Sigmoid colon (tissue), 7 donors: ENCODE measurements around the gene BHLHE23. TPM values are rescaled to one million over a fixed set of nuclear protein-coding genes. Genes with fewer than 3 reads are reported as not detected.

Experiments
- DNase-seq: peaks from one replicate; pipeline ENCODE4 v3.0.0-alpha.2; 2019
- H3K27ac ChIP-seq, 4 donors: fragments of 200-600 bp; sonication (generic); one replicate each; pipeline ENCODE4 v1.5.1; 2016 to 2019; ENCODE audit warnings: mild to moderate bottlenecking in 1 of 4
- H3K27me3 ChIP-seq, 3 donors: fragments of 200-600 bp; sonication (generic); one replicate each; pipeline ENCODE4 v1.5.1; 2019; ENCODE audit warnings: mild to moderate bottlenecking in 1 of 3
- H3K36me3 ChIP-seq, 4 donors: fragments of 200-600 bp; sonication (generic); one replicate each; pipeline ENCODE4 v1.5.1; 2016 to 2019
- H3K4me1 ChIP-seq, 4 donors: fragments of 200-600 bp; sonication (generic); one replicate each; pipeline ENCODE4 v1.5.1; 2017 to 2019
- H3K4me3 ChIP-seq, 4 donors: fragments of 200-600 bp; sonication (generic); one replicate each; pipeline ENCODE4 v1.5.1; 2017 to 2019; ENCODE audit warnings: mild to moderate bottlenecking in 2 of 4, moderate library complexity in 1 of 4
- H3K9me3 ChIP-seq, 4 donors: fragments of 200-600 bp in 3 of 4; sonication (generic) in 3 of 4; one replicate each; pipeline versions ENCODE4 v1.5.1 to v1.6.1; 2013 to 2019
- EP300 ChIP-seq, 4 donors: sonication (generic); formaldehyde crosslinking; IDR thresholded peaks; one replicate each; pipeline ENCODE4 v1.6.1; 2017; ENCODE audit warnings: antibody characterized with exemption in 4 of 4
- POLR2A ChIP-seq, 2 donors: fragments of 450-650 bp; IDR thresholded peaks; one replicate each; pipeline ENCODE4 v1.6.1; 2016; ENCODE audit warnings: antibody characterized with exemption in 2 of 2, mild to moderate bottlenecking in 2 of 2, moderate library complexity in 2 of 2
- POLR2AphosphoS5 ChIP-seq, 4 donors: sonication (generic); formaldehyde crosslinking; IDR thresholded peaks; one replicate each; pipeline ENCODE4 v1.6.1; 2017; ENCODE audit warnings: antibody characterized with exemption in 4 of 4
- WGBS, 2 donors: extraction: QIAGEN DNeasy Blood & Tissue Kit; methylation state at CpG; one replicate each; pipeline ENCODE4 v1.1.7; 2013; 5-methylcytosine and 5-hydroxymethylcytosine counted together
- intact Hi-C: fragments of 100-400 bp; cut with DNase I; formaldehyde crosslinking; loops from one replicate; pipeline ENCODE4 v1.15.1; 2023
- polyA plus RNA-seq, 3 donors: library from polyadenylated mRNA; stranded (reverse); fragments of 200-250 nt; gene quantifications; one replicate each; pipeline ENCODE4 v1.2.3, GENCODE V29; 2013
- total RNA-seq, 4 donors: library from RNA; depleted of rRNA; stranded (reverse); fragments of >200 nt; gene quantifications; one replicate each; pipeline ENCODE4 v1.1.0, GENCODE V29; 2016
- TF ChIP-seq, protein P1 (sequence below), 4 experiments: fragments of 450-650 bp in 3 of 4; fragments of 200-600 bp in 1 of 4; IDR thresholded peaks; one replicate each; pipeline ENCODE4 v1.5.1; 2016 to 2019; ENCODE audit warnings: antibody characterized with exemption in 4 of 4, mild to moderate bottlenecking in 3 of 4, moderate library complexity in 2 of 4
- donor health status: healthy with polysubstance abuse.
- donor health status: Bipolar disorder and iron deficiency.
- donor health status: healthy.

BHLHE23 gene
- total and polyA plus RNA-seq, 7 donors, result not detected

- intact Hi-C loops, result no loop called here
- no peak for DNase-seq
- no peak overlapping the region for H3K4me3 ChIP-seq
- no peaks in the 10 kb centered on the region for H3K36me3 ChIP-seq
- H3K27ac ChIP-seq, result no peak overlapping the region
- H3K9me3 ChIP-seq, result peaks cover 0 to 8% (median 0%) of the 10 kb centered on the region in 4 donors
- H3K4me1 ChIP-seq, result peaks cover 0 to 5% (median 0%) of the 10 kb centered on the region in 4 donors
- TF ChIP-seq POLR2A (IDR thresholded peaks at IDR 0.05) (no peak), POLR2AphosphoS5 (IDR thresholded peaks at IDR 0.05) (no peak), EP300 (IDR thresholded peaks at IDR 0.05) (no peak)
- TF ChIP-seq, protein P1, sequence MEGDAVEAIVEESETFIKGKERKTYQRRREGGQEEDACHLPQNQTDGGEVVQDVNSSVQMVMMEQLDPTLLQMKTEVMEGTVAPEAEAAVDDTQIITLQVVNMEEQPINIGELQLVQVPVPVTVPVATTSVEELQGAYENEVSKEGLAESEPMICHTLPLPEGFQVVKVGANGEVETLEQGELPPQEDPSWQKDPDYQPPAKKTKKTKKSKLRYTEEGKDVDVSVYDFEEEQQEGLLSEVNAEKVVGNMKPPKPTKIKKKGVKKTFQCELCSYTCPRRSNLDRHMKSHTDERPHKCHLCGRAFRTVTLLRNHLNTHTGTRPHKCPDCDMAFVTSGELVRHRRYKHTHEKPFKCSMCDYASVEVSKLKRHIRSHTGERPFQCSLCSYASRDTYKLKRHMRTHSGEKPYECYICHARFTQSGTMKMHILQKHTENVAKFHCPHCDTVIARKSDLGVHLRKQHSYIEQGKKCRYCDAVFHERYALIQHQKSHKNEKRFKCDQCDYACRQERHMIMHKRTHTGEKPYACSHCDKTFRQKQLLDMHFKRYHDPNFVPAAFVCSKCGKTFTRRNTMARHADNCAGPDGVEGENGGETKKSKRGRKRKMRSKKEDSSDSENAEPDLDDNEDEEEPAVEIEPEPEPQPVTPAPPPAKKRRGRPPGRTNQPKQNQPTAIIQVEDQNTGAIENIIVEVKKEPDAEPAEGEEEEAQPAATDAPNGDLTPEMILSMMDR (IDR thresholded peaks at IDR 0.05), result no peak
- 84 to 87% methylated on average over 10 of the region's 10 CpGs for WGBS, 2 donors
- peaks cover 22 to 91% (median 76%) of the 10 kb centered on the region in 3 donors for H3K27me3 ChIP-seq
These were observed 13.9 kb upstream of the BHLHE23 start for GRCh38 chr20:63020681-63021080.

DNA sequence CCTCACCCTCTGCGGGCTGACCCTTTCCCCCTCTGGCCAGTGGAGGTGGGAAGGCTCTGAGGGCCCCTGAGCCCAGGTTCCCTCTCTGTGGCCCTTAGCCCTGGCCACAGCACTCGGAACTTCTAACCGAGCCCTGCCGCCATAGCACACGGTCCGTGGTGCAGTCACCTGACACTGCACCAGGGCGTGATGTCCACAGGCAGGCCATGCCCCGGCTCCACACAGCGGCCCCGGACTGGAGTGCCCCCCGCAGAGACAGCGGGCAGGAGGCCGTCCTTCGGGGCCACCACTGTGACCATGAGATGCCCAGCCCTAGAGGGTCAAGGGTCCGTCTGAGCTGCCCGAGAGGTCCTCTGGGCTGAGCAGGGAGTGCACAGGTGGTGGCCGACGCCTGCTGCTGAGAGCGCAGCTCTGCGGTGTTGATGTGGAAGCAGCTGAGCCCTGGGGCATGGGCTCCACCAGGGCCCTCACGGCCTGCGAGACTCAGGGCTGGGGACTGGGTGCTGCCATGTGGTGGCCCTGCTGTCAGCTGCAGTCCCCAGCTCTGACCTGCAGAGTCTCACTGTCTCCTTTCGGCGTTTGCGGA, 11.2 kb upstream of the BHLHE23 start:
- Histone ChIP-seq H3K27ac (no peak overlapping the region), H3K27me3 (peaks cover 28 to 91% (median 70%) of the 10 kb centered on the region in 3 donors), H3K4me3 (no peak overlapping the region), H3K9me3 (peaks cover 0 to 15% (median 5%) of the 10 kb centered on the region in 4 donors), H3K36me3 (no peaks in the 10 kb centered on the region), H3K4me1 (no peaks in the 10 kb centered on the region)
- DNase-seq, result no peak
- intact Hi-C loops, result no loop called here
- TF ChIP-seq POLR2AphosphoS5 (IDR thresholded peaks at IDR 0.05), result no peak
- TF ChIP-seq EP300 (IDR thresholded peaks at IDR 0.05), result no peak
- TF ChIP-seq POLR2A (IDR thresholded peaks at IDR 0.05), result no peak
- TF ChIP-seq, protein P1 (IDR thresholded peaks at IDR 0.05), result no peak
- WGBS, 2 donors, result 84 to 90% methylated on average over 25 of the region's 25 CpGs

GRCh38 chr20:63017076-63017825, 10.5 kb upstream of the BHLHE23 start:
- H3K4me1 ChIP-seq, result no peaks in the 10 kb centered on the region
- peaks cover 0 to 18% (median 5%) of the 10 kb centered on the region in 4 donors for H3K9me3 ChIP-seq
- TF ChIP-seq, protein P1 (IDR thresholded peaks at IDR 0.05), result no peak
- no peak for TF ChIP-seq POLR2A (IDR thresholded peaks at IDR 0.05)
- no peak for TF ChIP-seq POLR2AphosphoS5 (IDR thresholded peaks at IDR 0.05)
- TF ChIP-seq EP300 (IDR thresholded peaks at IDR 0.05), result no peak
- WGBS, 2 donors, result 74 to 76% methylated on average over 22 of the region's 22 CpGs
- H3K36me3 ChIP-seq, result no peaks in the 10 kb centered on the region
- H3K27ac ChIP-seq, result no peak overlapping the region
- intact Hi-C loops, result no loop called here
- DNase-seq, result no peak
- H3K27me3 ChIP-seq, result peaks cover 28 to 91% (median 63%) of the 10 kb centered on the region in 3 donors
- H3K4me3 ChIP-seq, result no peak overlapping the region

GRCh38 chr20:63016514-63017075, 9.8 kb upstream of the BHLHE23 start:
- TF ChIP-seq EP300 (IDR thresholded peaks at IDR 0.05) (no peak), POLR2A (IDR thresholded peaks at IDR 0.05) (no peak), POLR2AphosphoS5 (IDR thresholded peaks at IDR 0.05) (no peak)
- TF ChIP-seq, protein P1 (IDR thresholded peaks at IDR 0.05), result no peak
- no peak overlapping the region for H3K4me3 ChIP-seq
- H3K27me3 ChIP-seq, result peaks cover 28 to 91% (median 59%) of the 10 kb centered on the region in 3 donors
- H3K27ac ChIP-seq, result no peak overlapping the region
- 85% methylated on average over 14 of the region's 14 CpGs for WGBS, 2 donors
- no peaks in the 10 kb centered on the region for H3K4me1 ChIP-seq
- intact Hi-C loops, result no loop called here
- H3K36me3 ChIP-seq, result no peaks in the 10 kb centered on the region
- H3K9me3 ChIP-seq, result peaks cover 0 to 18% (median 5%) of the 10 kb centered on the region in 4 donors
- no peak for DNase-seq
